Hepatocyte (in vitro differentiated cells): ENCODE data around the gene ZNF763. TPM values are rescaled to one million over a fixed set of nuclear protein-coding genes. Genes with fewer than 3 reads are reported as not detected.

Experiments used
- DNase-seq: peaks from one replicate; pipeline ENCODE4 v3.0.0-alpha.2; 2016; ENCODE audit warnings: low spot score
- H2AFZ ChIP-seq: fragments of 200-600 bp; sonication (generic); 2 replicates; pipeline ENCODE4 v1.6.0; 2016; ENCODE audit warnings: antibody characterized with exemption, mild to moderate bottlenecking
- H3K27ac ChIP-seq: fragments of 200-600 bp; sonication (generic); 2 replicates; pipeline ENCODE4 v1.5.1; 2016; ENCODE audit warnings: mild to moderate bottlenecking
- H3K27me3 ChIP-seq: fragments of 200-600 bp; sonication (generic); 2 replicates; pipeline ENCODE4 v1.6.1; 2016
- H3K36me3 ChIP-seq: fragments of 200-600 bp; sonication (generic); replicated peaks from 2 replicates; pipeline ENCODE4 v1.5.1; 2016; ENCODE audit warnings: low read depth; ENCODE audit not compliant: insufficient read depth
- H3K4me1 ChIP-seq: fragments of 200-600 bp; sonication (generic); 2 replicates; pipeline ENCODE4 v1.5.1; 2016; ENCODE audit warnings: mild to moderate bottlenecking, moderate library complexity; ENCODE audit not compliant: insufficient read depth
- H3K4me2 ChIP-seq: fragments of 200-600 bp; sonication (generic); 2 replicates; pipeline ENCODE4 v1.6.0; 2016
- H3K4me3 ChIP-seq: fragments of 200-600 bp; sonication (generic); 2 replicates; pipeline ENCODE4 v1.5.1; 2016; ENCODE audit warnings: mild to moderate bottlenecking
- H3K79me2 ChIP-seq: fragments of 200-600 bp; sonication (generic); 2 replicates; pipeline ENCODE4 v1.6.0; 2017; ENCODE audit warnings: mild to moderate bottlenecking
- H3K9me2 ChIP-seq: fragments of 200-600 bp; sonication (generic); replicated peaks from 2 replicates; pipeline ENCODE4 v1.6.0; 2017; ENCODE audit warnings: mild to moderate bottlenecking; ENCODE audit not compliant: insufficient read depth
- H3K9me3 ChIP-seq: fragments of 200-600 bp; sonication (generic); 2 replicates; pipeline ENCODE4 v1.5.1; 2016; ENCODE audit warnings: low read depth, mild to moderate bottlenecking
- H4K20me1 ChIP-seq: fragments of 200-600 bp; sonication (generic); 2 replicates; pipeline ENCODE4 v1.6.0; 2016; ENCODE audit warnings: mild to moderate bottlenecking; ENCODE audit not compliant: insufficient read depth, poor library complexity, severe bottlenecking
- CTCF ChIP-seq: fragments of 200-600 bp; sonication (generic); IDR thresholded peaks from 2 replicates; pipeline ENCODE4 v1.5.1; 2016; ENCODE audit warnings: antibody characterized with exemption, mild to moderate bottlenecking; ENCODE audit not compliant: poor library complexity
- EZH2 ChIP-seq: fragments of 200-600 bp; sonication (generic); IDR thresholded peaks from 2 replicates; pipeline ENCODE4 v1.6.1; 2016; ENCODE audit warnings: antibody characterized with exemption, mild to moderate bottlenecking, borderline replicate concordance
- EZH2phosphoT487 ChIP-seq: fragments of 200-600 bp; sonication (generic); IDR thresholded peaks from one replicate; pipeline ENCODE4 v1.6.1; 2018; ENCODE audit warnings: antibody characterized with exemption, mild to moderate bottlenecking, low read depth, moderate library complexity; ENCODE audit not compliant: unreplicated experiment, severe bottlenecking
- WGBS: methylation state at CpG from one replicate; pipeline ENCODE4 v1.1.6; 2016; ENCODE audit warnings: low lambda C conversion rate; ENCODE audit errors: missing lambda C conversion rate; 5-methylcytosine and 5-hydroxymethylcytosine counted together
- polyA plus RNA-seq: library from polyadenylated mRNA; unstranded; fragments of >200 nt; fragmentation: Nextera tagmentation; extraction: Ambion mirVana; gene quantifications from 2 replicates; pipeline ENCODE4 v1.2.1, GENCODE V29; 2016
- total RNA-seq: library from RNA; depleted of rRNA; stranded (reverse); fragments of >200 nt; gene quantifications from 2 replicates; pipeline ENCODE4 v1.2.3, GENCODE V29; 2014

The ZNF763 gene
- total and polyA plus RNA-seq, 2 experiments from 2014 or later, result 1.7 to 2.8 TPM

- H3K36me3 ChIP-seq, result no peaks in the 10 kb centered on the region
Measured at GRCh38 chr19:11942008-11942842, 22.6 kb upstream of the ZNF763 start.

GRCh38 chr19:11942843-11943108, 22.1 kb upstream of the ZNF763 start:
- TF ChIP-seq EZH2phosphoT487, result no peak
- TF ChIP-seq CTCF, result no peak
- TF ChIP-seq EZH2, result no peak
- no peak overlapping the region for H3K27ac ChIP-seq
- H3K4me3 ChIP-seq, result no peak overlapping the region
- DNase-seq, result no peak
- no peaks in the 10 kb centered on the region for H3K27me3 ChIP-seq
- peaks cover 52% of the 10 kb centered on the region for H3K9me3 ChIP-seq
- H3K4me2 ChIP-seq, result no peak overlapping the region
- no peaks in the 10 kb centered on the region for H3K4me1 ChIP-seq
- H3K36me3 ChIP-seq, result no peaks in the 10 kb centered on the region
- peaks cover 43% of the 10 kb centered on the region for H3K79me2 ChIP-seq
- no peaks in the 10 kb centered on the region for H4K20me1 ChIP-seq
- no peaks in the 10 kb centered on the region for H3K9me2 ChIP-seq
- no peak overlapping the region for H2AFZ ChIP-seq

More at GRCh38 chr19:11942008-11942842, 22.6 kb upstream of the ZNF763 start:
- H3K27me3 ChIP-seq, result no peaks in the 10 kb centered on the region
- H3K9me2 ChIP-seq, result no peaks in the 10 kb centered on the region
- no peak for DNase-seq
- TF ChIP-seq EZH2 (no peak), EZH2phosphoT487 (no peak), CTCF (no peak)
- H3K9me3 ChIP-seq, result peaks cover 50% of the 10 kb centered on the region
- no peak overlapping the region for H3K27ac ChIP-seq
- no peaks in the 10 kb centered on the region for H4K20me1 ChIP-seq
- H3K4me1 ChIP-seq, result no peaks in the 10 kb centered on the region
- no peak overlapping the region for H3K4me3 ChIP-seq
- no peak overlapping the region for H2AFZ ChIP-seq
- 98% methylated on average over 10 of the region's 10 CpGs for WGBS
- no peak overlapping the region for H3K4me2 ChIP-seq
- H3K79me2 ChIP-seq, result peaks cover 48% of the 10 kb centered on the region

GRCh38 chr19:11944656-11945055, 20.2 kb upstream of the ZNF763 start:
- DNase-seq, result no peak
- 100% methylated on average over 4 of the region's 4 CpGs for WGBS
- no peak overlapping the region for H2AFZ ChIP-seq
- no peak overlapping the region for H3K4me2 ChIP-seq
- H3K27ac ChIP-seq, result no peak overlapping the region
- H3K4me1 ChIP-seq, result no peaks in the 10 kb centered on the region
- H4K20me1 ChIP-seq, result no peaks in the 10 kb centered on the region
- H3K27me3 ChIP-seq, result no peaks in the 10 kb centered on the region
- peaks cover 61% of the 10 kb centered on the region for H3K9me3 ChIP-seq
- TF ChIP-seq CTCF (no peak), EZH2 (no peak), EZH2phosphoT487 (no peak)
- no peak overlapping the region for H3K4me3 ChIP-seq
- peaks cover 18% of the 10 kb centered on the region for H3K36me3 ChIP-seq
- H3K79me2 ChIP-seq, result peaks cover 33% of the 10 kb centered on the region
- H3K9me2 ChIP-seq, result no peaks in the 10 kb centered on the region
